GM12878 (cell line): ENCODE measurements around the gene WDR18.

ENCODE experiments used
- CTCF ChIP-seq, 3 experiments: IDR thresholded peaks in 2 of 3; conservative IDR thresholded peaks in 1 of 3; 2 replicates each; pipeline ENCODE4 v1.5.1; 2011; ENCODE audit warnings: low read depth in 3 of 3, low read length in 3 of 3, mild to moderate bottlenecking in 3 of 3, control low read depth in 2 of 3, moderate library complexity in 2 of 3, inconsistent platforms in 1 of 3, mixed read lengths in 1 of 3; ENCODE audit not compliant: control insufficient read depth in 2 of 3, insufficient read depth in 1 of 3; ENCODE audit errors: extremely low read depth in 1 of 3
- EED ChIP-seq: sonication (generic); IDR thresholded peaks from 2 replicates; pipeline ENCODE4 v1.6.1; 2016; ENCODE audit warnings: antibody characterized with exemption, low read depth
- JUND ChIP-seq: IDR thresholded peaks from 2 replicates; pipeline ENCODE4 v1.6.1; 2012; ENCODE audit warnings: low read depth, mild to moderate bottlenecking, low read length, improper control_type of control experiment, moderate library complexity
- MLLT1 ChIP-seq: fragments of 450-650 bp; IDR thresholded peaks from 2 replicates; pipeline ENCODE4 v1.6.1; 2016; ENCODE audit warnings: mild to moderate bottlenecking
- ZNF274 ChIP-seq: IDR thresholded peaks from one replicate; pipeline ENCODE4 v1.8.0; 2011; ENCODE audit not compliant: insufficient read length, insufficient read depth
- TF ChIP-seq, protein P1 (sequence below): IDR thresholded peaks from 2 replicates; pipeline ENCODE4 v1.6.1; 2011; ENCODE audit warnings: borderline replicate concordance, low read depth, mild to moderate bottlenecking, moderate library complexity, low read length; ENCODE audit not compliant: insufficient read depth, poor library complexity, severe bottlenecking

GRCh38 chr19:974564-975257 is 9.4 kb upstream of the WDR18 start:
- TF ChIP-seq, protein P1, sequence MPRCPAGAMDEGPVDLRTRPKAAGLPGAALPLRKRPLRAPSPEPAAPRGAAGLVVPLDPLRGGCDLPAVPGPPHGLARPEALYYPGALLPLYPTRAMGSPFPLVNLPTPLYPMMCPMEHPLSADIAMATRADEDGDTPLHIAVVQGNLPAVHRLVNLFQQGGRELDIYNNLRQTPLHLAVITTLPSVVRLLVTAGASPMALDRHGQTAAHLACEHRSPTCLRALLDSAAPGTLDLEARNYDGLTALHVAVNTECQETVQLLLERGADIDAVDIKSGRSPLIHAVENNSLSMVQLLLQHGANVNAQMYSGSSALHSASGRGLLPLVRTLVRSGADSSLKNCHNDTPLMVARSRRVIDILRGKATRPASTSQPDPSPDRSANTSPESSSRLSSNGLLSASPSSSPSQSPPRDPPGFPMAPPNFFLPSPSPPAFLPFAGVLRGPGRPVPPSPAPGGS: no peak
- TF ChIP-seq EED (no peak), CTCF (IDR thresholded peaks at IDR 0.05 in 2 of 3, conservative IDR thresholded peaks at IDR 0.05 in 1 of 3; ENCODE audit: control insufficient read depth in 2 of 3, extremely low read depth in 1 of 3, insufficient read depth in 1 of 3, low read depth in 3 of 3, low read length in 3 of 3) (no peak), MLLT1 (no peak), ZNF274 (no peak), JUND (no peak)
